NOMO-1 (cell line): ENCODE results near the gene OR10P1.

ENCODE experiments used
- DNase-seq, 2 experiments: peaks; one replicate each; lab custom pipeline; 2025; ENCODE audit not compliant: unreplicated experiment in 2 of 2; lab: John Stamatoyannopoulos, UW

The OR10P1 gene

GRCh38 chr12:55682087-55682796 lies 45.5 kb downstream of the OR10P1 start:
- no peak for DNase-seq

GRCh38 chr12:55683676-55684075 lies 47.0 kb downstream of the OR10P1 start:
- no peak for DNase-seq

- DNase-seq: no peak
Measured at GRCh38 chr12:55684761-55685370, 48.2 kb downstream of the OR10P1 start.

GRCh38 chr12:55685671-55686070 lies 49.0 kb downstream of the OR10P1 start:
- DNase-seq: no peak

- no peak for DNase-seq
Measured at GRCh38 chr12:55686366-55687010, 49.8 kb downstream of the OR10P1 start.
